Cerebellar cortex (tissue), 1 donor: Measurements from ENCODE around the gene ATP10A.

Experiments used
- DNase-seq: peaks from one replicate; pipeline ENCODE4 v3.0.0-alpha.2; 2015; ENCODE audit warnings: low spot score

The ATP10A gene

DNA sequence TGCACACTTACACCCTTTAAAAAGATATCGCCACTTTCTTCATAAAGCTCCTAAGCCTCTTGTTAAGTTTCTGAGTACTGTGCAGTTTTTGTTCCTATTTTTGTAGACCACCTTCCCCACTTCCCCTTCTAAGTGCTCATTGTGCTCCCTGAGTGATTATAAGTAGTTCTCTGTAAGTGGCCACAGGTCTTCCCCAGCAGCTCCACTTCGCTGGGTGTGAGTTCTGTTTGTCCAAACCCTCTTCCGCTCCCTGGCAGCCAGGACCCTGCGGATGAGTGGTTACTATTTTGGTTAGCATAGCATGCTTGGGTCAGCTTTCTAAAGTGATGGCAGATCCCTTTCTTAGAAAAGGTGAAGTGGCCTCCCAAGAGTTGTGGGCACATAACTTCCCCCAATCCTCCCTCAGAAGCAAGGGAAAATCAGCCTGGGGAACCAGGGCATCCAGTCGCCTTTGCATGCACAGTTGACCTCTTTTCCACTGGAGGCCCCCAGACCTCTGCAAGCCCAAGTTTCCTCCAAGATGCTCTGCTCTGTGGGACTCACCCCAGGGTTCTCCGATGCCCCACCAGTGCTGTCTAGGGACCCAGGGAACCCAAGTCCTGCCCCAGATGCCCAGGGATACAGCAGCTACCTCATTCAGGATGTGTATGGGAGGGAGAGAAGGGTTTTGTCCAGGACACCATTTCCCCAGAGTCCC lies 69.6 kb downstream of the ATP10A start:
- DNase-seq, result no peak

DNA sequence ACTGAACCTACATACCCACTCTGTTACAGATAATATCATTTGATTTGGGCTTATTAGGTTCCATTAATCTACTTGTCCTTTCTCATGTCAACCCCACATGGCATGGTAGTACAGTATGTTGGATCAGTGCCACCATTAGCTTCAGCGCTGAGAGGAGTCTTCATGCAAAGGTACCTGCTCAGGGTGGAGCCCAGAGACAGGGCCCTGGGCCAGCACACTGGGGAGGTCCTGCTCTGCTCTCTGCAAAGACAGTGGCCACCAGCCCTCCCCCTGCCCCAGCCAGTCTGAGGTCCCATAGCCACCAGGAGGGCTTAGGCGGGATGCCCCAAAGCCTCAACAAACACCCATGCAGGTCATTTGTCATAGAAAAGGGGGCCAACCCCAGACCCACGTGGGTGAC lies 71.0 kb downstream of the ATP10A start:
- DNase-seq, result no peak

DNA sequence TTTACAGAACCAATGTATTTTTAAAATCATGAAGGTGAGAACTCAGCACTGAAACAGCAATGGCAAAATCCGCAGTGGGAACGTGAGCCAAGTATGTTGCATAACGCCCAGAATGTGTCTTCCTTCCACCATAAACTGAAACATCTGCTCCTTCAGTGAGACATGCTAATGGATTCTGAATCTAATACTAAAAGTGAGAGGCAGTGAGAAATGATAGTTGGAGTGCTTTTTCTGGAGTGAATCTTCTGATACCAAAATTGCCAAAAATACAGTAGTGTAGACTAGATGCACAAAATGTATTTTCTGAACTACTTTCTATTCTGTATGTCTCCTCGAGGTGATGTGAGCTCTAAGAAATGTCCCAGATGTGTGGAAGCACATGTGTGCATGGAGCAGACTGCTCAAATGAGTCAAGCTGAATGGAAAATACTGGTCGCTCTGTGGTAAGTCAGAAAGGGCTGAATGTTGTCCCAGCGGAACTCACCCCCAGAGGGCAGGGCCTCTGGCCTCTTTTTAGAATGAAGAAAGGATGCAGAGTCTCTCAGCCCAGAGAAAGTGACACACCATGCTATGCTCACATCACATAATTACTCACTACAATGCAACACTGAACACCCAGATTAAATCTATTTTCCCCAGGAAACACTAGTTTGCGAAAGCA lies 73.0 kb downstream of the ATP10A start:
- DNase-seq, result peak; percentile 55

DNA sequence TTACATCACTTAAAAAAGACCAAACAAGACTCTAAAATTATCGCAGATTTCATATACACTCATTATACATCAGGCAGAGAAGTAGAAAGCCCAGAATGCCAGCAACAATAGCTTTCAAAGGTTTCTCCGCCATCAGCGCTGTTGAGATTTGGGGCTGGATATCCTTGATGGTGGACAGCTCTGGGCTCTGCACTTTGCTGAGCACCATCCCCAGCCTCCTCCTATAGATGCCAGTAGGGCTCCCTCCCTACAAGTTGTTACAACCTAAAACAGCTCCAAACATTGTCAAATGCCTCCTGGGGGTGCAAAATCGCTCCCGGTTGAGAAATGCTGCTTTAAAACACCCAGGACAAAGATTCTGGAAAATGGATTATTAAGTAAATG lies 73.5 kb downstream of the ATP10A start:
- DNase-seq, result no peak

DNA sequence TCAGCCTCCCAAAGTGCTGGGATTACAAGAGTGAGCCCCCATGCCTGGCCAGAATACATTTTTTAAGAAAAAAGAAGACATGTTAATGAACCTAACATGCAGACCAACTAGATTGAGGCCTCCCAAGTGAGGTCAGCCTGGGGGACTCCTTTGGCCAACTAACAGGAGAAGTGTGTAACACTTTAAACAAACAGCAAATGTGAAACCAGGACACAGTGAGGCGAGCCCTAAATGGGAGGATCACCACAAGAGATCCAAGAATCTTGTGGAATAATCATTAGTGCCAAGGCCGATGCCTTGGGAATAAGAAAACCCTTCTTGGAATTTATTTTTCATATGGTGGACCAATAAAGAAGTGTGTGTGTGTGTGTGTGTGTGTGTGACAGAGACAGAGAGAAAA lies 73.9 kb downstream of the ATP10A start:
- DNase-seq, result no peak

DNA sequence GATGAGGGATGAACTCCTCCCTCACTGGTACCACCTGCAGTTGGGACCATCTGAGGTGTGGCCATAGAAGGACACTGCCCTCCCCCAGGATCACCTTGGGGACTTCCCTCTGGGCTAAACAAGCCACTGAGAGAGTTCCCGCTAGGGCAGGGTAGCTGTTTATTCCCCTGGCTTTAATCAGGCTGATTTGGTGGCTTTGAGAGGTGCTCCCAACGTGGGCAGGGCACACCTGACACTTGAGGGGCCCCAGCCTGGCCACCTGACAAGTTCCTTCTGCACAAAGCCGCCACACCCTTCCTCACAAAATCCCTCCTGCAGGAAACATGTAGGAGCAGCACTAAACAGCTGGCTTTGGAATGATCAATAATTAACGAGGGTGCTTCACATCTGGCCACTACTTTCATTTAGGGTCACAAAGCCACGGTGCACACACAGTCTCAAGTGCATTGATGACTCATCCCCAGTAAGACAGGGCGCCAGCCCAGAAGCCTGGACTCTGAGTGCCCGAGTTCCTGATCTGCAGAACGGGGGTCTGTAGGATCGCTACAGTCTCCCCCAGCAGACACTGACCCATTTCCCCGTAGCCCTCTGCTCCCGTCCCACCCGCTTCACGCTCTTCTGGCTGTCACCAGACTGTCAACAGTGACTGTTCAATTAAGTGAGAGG lies 75.1 kb downstream of the ATP10A start:
- no peak for DNase-seq

DNA sequence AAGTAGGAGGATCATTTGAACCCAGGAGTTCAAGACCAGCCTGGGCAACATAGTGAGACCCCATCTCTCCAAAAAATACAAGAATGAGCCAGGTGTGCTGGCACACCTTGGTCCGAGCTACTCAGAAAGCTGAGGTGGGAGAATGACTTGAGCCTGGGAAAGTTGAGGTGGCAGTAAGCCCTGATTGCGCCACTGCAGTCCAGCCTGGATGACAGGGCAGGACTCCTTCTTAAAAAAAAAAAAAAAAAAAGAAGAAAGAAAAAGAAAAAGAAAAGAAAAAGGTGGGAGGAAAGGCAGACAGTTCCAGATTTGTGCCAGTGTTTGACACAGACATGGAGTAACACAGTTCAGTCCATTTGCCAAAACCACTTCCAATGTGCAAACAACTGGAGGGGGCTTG lies 75.7 kb downstream of the ATP10A start:
- DNase-seq, result no peak

DNA sequence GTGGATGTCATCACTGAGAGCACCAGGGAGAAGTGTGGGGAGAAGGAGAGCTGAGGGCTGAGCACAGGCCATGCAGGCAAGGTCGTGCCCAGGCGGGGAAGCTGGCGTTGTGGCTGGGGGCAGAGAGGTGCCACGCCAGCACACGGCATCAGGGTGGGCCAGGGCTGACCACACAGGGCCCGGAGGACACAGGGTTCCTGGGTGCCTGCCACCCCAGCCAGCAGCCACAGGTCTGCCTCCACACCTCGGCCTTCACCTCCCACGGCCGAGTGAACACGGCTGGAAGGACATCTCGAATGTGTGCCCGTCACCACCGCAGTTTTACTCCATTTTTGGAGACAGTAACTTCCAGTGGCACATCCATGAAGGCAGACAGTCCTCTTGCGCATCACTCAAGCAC lies 77.1 kb downstream of the ATP10A start:
- no peak for DNase-seq

DNA sequence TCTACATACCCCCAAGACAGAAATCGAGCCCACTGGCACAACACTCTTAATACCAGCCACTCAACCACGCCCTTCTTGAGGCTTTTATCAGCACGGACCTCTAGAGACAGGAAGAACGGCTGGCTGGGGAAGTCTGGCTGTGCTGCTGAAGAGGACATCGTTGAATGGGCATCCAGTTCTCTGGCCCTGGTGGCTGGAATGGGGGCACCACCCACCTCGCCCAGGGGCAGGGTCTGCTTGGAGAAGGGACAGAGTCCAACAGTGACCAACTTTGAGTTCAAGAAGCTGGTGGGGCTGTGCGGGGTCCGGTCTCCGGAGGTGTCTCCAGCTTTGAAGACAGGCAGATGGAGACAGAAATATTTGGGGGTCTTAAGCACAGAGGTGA lies 77.5 kb downstream of the ATP10A start:
- DNase-seq, result no peak

DNA sequence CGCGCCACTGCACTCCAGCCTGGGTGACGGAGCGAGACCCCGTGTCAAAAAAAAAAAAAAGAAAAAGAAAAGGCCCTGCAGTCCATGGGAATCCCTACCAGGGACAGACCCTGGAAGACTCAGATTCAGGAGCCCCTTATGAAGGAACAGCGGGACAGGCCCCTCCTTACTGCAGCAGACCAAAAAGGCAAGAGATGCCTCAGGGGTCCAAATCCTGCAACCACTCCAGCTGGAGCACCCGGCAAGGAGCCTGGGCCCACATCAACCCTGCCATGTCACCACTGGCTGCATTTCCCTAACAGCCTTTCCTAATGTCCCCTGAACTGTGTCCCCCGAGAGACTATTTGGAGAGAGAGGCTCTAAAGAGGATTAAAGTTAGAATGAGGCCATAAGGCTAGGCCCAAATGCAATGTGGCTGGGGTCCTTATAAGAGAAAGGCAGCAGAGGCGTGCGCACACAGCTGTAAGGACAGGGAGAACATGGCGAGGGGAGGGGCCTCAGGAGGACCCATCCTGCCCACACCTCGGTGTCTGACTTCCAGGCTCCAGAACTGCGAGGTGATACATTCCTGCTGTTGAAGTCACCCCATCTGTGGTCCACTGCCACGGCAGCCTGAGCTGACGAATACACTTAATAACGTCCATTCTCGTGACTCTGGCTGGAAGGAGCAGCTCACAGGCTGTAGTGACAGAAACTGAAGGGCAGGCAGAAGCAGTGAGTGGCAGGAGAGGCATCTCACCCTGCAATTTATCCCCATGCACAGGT lies 78.1 kb downstream of the ATP10A start:
- no peak for DNase-seq

DNA sequence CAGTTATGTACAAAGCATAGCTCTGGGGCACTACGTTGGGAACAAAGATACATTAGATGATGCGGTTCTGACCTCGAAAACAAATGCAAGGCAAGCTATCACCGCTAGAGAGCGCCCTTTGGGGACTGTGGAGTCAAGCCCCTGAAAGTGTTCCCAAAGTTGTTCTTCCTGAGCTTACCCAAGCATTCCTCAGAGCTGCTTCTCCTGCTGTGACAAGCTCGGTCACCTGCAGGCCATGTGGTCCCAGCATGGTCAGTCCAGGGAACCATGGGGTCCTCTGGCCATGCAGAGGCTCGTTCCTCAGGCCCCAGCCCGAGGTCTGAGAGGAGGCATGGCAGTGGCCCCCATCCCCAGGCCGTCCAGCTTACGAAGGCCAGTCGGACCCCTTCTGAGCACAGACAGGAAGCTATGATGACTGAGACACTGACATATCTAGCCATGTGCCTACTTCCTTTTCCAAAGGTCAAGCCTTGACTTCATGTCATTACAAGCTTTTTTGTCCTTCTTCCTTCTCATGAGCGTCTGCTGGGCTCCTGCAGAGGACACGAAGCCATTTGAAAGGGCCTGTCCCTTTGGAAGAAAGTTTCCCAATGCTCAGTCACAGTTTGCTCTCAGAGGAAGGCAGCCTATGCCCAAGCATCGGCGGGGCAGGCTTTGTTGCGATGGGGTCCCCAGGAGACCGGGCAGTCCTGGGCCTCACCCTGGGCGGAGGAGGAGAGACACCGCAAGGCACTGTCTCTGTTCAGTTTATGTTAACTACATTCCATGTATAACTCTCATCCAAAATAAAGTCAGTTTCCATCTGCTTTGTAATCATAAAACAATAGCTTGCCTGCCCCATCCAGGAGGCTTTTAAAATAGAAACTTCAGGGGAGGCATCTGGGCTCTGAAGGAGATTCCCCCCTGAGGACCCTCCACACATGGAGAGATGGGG lies 79.3 kb downstream of the ATP10A start:
- peak; percentile 66 for DNase-seq

DNA sequence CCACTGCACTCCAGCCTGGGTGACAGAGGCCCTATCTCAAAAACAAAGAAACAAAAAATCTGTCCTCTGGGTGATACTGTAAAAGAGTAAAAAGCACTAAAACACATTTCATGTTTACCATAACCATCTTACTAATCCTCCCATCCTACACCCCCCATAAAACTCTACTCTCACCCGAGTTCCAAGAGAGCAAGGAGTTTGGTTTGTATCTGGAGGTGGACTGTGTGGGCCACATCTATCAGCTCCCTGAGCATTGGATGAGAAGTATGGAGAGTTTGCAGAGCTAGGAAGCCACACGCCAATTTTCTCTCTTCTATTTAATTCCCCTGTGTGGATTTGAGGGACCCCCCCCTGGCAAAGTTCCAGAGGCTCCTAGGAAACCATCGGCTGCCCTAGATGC lies 80.0 kb downstream of the ATP10A start:
- DNase-seq, result no peak

DNA sequence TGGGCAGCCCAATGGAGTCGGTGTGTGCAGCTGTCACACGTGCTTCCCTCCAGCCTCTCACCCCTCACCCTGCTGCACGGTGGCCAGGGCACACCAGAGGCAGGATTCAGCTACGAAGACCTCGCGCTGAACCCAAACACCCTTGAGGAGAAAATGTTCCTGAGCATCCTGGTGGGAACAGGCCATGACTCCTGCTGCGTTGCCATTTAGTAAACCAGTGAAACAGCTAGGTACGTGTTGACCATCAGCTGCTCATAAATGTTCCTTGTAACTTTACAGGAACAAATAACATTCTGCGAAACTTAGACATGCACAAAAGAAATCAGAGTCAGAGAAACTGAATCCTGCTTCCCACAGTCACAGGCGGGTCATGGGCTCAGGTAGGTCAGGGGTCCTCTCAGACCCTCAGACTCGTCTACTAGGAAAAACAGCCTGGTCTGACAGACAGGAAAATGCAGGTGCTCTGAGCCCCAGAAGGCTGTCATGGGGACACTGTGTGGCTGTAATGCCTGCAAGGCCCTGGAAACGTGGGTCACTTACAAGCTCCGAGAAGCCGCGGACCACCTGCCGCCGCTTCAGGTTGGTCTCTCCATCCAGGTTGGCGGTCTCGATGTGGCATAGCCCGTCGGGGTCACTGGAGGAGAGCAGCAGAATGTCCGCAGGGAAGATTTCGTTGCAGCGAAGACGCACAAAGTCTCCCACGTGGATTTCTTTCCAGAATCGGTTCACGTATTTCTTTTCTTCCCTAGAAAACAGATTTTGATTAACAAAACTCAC lies 82.5 kb downstream of the ATP10A start:
- DNase-seq, result no peak

DNA sequence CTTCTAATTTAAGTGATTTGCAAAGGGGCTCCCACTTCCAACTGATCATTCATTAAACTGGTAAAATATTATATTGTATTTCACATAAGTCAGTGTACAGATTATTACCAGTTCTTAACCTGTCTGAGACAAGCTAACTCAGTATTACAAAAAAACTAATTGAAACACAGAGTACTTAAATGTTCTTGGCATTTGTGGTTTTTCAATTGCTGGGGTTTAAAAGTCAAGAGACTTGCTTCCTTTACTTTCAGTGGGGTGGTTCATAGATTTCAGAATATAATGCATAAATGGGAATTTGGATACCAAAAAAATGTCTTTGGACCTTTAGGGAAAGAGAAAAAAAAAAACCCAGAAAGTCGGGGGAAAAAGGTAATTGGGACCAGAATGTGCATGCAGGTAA lies 85.0 kb downstream of the ATP10A start:
- DNase-seq, result no peak

DNA sequence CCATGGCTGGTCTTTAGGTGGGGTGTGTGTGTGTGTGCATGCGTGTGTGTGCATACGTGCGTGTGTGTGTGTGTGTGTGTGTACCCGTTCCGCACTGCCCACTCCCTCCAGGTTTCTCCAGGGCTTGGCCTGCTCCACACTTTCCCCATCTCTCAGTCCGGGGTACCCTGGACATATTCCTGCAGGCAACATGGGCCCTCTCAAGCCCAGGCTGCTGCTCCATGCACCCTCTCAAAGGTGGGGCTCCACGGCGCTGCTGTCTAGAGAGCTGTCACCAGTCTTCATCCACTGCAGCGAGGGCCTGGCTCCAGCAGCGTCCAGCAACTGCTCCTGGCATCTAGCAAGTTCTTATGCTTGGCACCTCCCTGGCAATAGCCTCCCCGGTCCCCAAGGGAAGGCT lies 86.1 kb downstream of the ATP10A start:
- DNase-seq, result no peak

DNA sequence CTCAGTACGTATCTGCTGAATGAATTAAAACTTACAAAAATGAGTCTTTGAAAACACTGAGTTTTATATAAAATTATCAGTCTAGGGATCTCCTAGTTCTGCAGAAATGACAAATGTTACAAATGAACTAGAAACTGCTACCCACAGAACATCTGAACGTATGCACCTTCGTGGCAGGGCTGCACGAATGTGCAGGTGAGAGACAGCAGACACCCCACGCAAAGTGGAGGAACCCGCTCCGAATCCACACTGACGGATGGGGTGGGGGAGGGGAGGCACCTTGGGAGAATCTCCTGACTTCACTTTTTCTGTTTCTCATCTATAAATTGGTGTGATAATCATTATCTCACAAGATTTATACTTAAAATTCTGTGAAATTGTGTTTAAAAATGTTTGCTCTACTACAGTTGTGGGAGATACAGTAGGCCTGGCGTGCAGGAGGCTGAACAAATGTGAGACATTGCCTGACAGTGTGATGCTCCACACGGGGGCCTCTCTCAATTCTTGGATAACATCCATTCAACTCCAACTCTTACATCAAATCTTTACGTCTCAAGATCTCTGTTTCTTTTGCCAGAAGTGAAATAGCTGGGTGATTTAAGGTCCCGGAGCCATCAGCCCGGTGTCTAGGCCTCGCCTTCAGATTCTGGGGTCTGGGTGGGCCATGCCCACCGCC lies 86.9 kb downstream of the ATP10A start:
- no peak for DNase-seq

DNA sequence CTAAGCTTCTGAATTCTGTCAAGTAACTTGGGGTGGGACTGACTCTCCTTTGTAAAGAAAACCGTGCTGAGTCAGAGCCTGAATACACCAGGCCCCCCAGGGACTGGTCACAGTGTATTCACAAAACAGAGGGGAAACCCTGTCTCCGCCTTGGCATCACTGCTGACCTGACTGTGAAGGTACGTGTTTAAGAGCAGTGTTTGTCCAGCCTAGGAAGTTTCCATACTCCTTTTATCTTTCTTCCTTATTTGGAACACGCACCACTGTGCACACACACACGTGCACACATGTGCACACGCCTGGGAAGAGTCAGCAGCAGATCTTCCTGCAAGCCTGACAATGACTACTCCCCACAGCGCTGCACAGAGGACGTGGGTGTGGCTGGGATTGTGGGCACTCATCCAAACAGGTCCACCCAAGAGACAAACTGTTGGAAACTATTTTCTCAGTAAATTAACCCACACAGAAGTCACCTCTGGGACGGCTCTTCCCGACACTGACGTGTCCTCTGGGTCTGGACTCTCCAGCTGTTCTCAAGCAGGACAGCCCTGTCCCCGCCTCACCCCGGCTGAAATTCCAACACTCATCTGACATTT lies 87.7 kb downstream of the ATP10A start:
- no peak for DNase-seq

DNA sequence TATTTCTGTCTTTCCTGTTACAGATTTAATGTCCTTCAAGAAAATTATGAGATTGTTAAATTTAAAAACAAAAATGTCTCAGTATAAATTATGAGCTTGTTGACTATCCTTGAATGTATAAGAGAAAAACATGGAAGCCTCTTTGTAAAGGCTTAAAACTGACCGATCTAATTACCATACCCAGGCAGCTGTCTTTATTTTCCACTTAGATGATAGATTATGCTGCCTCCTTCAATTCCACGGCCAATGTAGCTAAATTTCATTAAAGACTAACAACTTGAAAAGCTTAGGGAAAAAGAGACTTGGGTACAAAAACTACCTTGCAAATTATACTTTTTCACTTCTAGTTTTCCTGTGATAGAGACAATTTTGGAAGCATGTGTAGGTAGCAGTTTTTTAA lies 88.3 kb downstream of the ATP10A start:
- no peak for DNase-seq

DNA sequence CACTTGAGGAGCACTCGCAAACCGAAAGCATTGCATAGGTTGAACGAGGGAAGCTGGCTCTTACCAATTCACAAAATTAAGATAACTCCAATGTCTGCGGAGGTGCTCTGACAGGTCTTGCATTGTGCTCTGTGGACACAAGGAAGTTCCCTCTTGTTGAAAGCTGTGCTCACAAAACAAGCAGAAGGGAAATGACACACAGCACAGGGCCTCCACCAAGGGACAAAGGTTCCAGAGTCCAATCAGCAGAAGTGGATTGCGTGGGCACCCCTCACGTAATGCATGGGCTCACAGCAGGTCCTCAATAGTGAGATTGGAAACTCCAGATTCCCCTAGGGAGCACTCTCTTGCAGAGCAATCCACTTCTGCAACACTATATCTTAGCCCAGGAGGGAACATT lies 89.9 kb downstream of the ATP10A start:
- no peak for DNase-seq

DNA sequence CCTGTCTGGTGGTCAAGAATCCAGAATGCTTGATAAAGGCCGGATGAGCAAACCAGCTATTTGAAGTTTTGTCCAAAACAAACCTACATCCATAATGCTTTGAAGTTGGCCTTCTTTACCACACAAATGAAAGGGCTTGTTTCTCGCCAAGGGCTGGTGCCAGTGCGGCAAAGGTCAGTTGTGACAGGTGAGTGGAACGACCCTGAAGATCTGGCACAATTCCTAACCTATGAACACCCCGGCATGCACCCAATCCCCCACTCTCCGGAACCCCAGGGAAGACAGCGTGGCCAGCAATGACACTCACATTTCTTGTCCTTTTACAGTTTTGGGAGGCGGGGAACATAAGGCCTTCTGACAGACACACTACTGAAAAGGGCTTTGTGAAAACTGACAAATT lies 90.6 kb downstream of the ATP10A start:
- DNase-seq, result no peak
